Common myeloid progenitor, CD34-positive (primary cell): Measurements from ENCODE around the gene BAG3.

Experiments used
- CTCF ChIA-PET: fragments of 350-600 bp; sonication (Branson Sonifier 250); formaldehyde crosslinking; loops from one replicate; lab custom pipeline; 2021; ENCODE audit warnings: antibody characterized with exemption; lab: Charles Lee
- POLR2A ChIA-PET: fragments of 350-600 bp; sonication (Branson Sonifier 250); formaldehyde crosslinking; loops from one replicate; lab custom pipeline; 2021; ENCODE audit warnings: antibody characterized with exemption; lab: Charles Lee
- DNase-seq, 3 donors: peaks; one replicate each; pipeline versions ENCODE4 v3.0.0 to v3.0.0-alpha.2; 2013
- H3K27ac ChIP-seq, 2 experiments: 1 replicate in 1 of 2; 2 replicates in 1 of 2; pipeline ENCODE4 v1.7.0; 2013; ENCODE audit warnings: inconsistent platforms in 2 of 2, low read length in 2 of 2, mild to moderate bottlenecking in 2 of 2, low read depth in 1 of 2, moderate library complexity in 1 of 2; ENCODE audit not compliant: severe bottlenecking in 2 of 2, insufficient read depth in 1 of 2, poor library complexity in 1 of 2
- H3K27me3 ChIP-seq, 5 experiments: replicated peaks in 2 of 5; 1 replicate in 3 of 5; 2 replicates in 2 of 5; pipeline versions ENCODE4 v1.6.1 to v1.7.0; 2013; ENCODE audit warnings: low read length in 4 of 5, mild to moderate bottlenecking in 2 of 5, moderate library complexity in 2 of 5, inconsistent platforms in 1 of 5; ENCODE audit not compliant: insufficient read depth in 5 of 5, control insufficient read depth in 4 of 5
- H3K36me3 ChIP-seq, 4 experiments: 1 replicate in 2 of 4; 2 replicates in 2 of 4; pipeline versions ENCODE4 v1.6.1 to v1.7.0; 2013; ENCODE audit warnings: low read length in 3 of 4, control low read depth in 1 of 4, mild to moderate bottlenecking in 1 of 4; ENCODE audit not compliant: control insufficient read depth in 4 of 4, insufficient read depth in 4 of 4
- H3K4me1 ChIP-seq, 4 experiments: 1 replicate in 3 of 4; 2 replicates in 1 of 4; pipeline versions ENCODE4 v1.6.1 to v1.7.1; 2013; ENCODE audit warnings: low read length in 3 of 4, mild to moderate bottlenecking in 3 of 4, control low read depth in 1 of 4, inconsistent platforms in 1 of 4, moderate library complexity in 1 of 4; ENCODE audit not compliant: control insufficient read depth in 4 of 4, insufficient read depth in 4 of 4; ENCODE audit errors: control extremely low read depth in 1 of 4
- H3K4me3 ChIP-seq, 7 experiments: 1 replicate in 4 of 7; 2 replicates in 3 of 7; pipeline versions ENCODE4 v1.5.1 to v1.7.0; 2013; ENCODE audit warnings: mild to moderate bottlenecking in 7 of 7, low read length in 6 of 7, moderate library complexity in 6 of 7, inconsistent platforms in 2 of 7, low read depth in 2 of 7, control low read depth in 1 of 7; ENCODE audit not compliant: insufficient read depth in 4 of 7, control insufficient read depth in 1 of 7; ENCODE audit errors: extremely low read depth in 1 of 7
- H3K9me3 ChIP-seq, 5 experiments: 1 replicate in 4 of 5; 2 replicates in 1 of 5; pipeline versions ENCODE4 v1.6.1 to v1.7.1; 2013; ENCODE audit warnings: low read length in 4 of 5, mild to moderate bottlenecking in 2 of 5, inconsistent platforms in 1 of 5, low read depth in 1 of 5, moderate library complexity in 1 of 5; ENCODE audit not compliant: control insufficient read depth in 4 of 5, insufficient read depth in 2 of 5; ENCODE audit errors: control extremely low read depth in 1 of 5
- WGBS: methylation state at CpG from one replicate; pipeline ENCODE4 v1.1.5; 2013; ENCODE audit not compliant: insufficient coverage; 5-methylcytosine and 5-hydroxymethylcytosine counted together

BAG3 gene

GRCh38 chr10:119687192-119688032, 36.2 kb downstream of the BAG3 start:
- peaks cover 0 to 18% (median 10%) of the 10 kb centered on the region in 4 experiments for H3K4me1 ChIP-seq
- ChIA-PET CTCF (interaction anchor here (0.8 to 7.0 kb wide), 25 partner anchors 8 to 245 kb away, joined by 3 to 59 read pairs (median 4); partner anchors contain the start of gene INPP5F), POLR2A (interaction anchor here (0.6 kb wide), 1 partner anchor 38 kb away, joined by 5 read pairs; the partner anchor contains the start of gene INPP5F)
- no peaks in the 10 kb centered on the region for H3K36me3 ChIP-seq
- H3K27ac ChIP-seq, result no peak overlapping the region
- WGBS, result 71% methylated on average over 5 of the region's 10 CpGs
- H3K4me3 ChIP-seq, result peak overlapping the region in 1 of 7 experiments; percentile 78
- H3K27me3 ChIP-seq, result no peaks in the 10 kb centered on the region
- no peaks in the 10 kb centered on the region for H3K9me3 ChIP-seq
- DNase-seq, result no peak

- DNase-seq, result peak in 2 of 3 donors; percentile 43 to 59
- POLR2A ChIA-PET, result interaction anchor here (0.7 kb wide), 1 partner anchor 37 kb away, joined by 3 read pairs; no protein-coding TSS in a partner anchor
- H3K27me3 ChIP-seq, result no peaks in the 10 kb centered on the region
- no peaks in the 10 kb centered on the region for H3K36me3 ChIP-seq
- H3K4me1 ChIP-seq, result peaks cover 0 to 18% (median 10%) of the 10 kb centered on the region in 4 experiments
- CTCF ChIA-PET, result interaction anchor here (0.9 to 7.0 kb wide), 9 partner anchors 9 to 245 kb away, joined by 3 to 59 read pairs (median 6); partner anchors contain the start of gene INPP5F
- no peak overlapping the region for H3K27ac ChIP-seq
- 100% methylated on average over 3 of the region's 4 CpGs for WGBS
- no peaks in the 10 kb centered on the region for H3K9me3 ChIP-seq
- no peak overlapping the region for H3K4me3 ChIP-seq
These were observed 36.9 kb downstream of the BAG3 start for GRCh38 chr10:119688033-119688508.

DNA sequence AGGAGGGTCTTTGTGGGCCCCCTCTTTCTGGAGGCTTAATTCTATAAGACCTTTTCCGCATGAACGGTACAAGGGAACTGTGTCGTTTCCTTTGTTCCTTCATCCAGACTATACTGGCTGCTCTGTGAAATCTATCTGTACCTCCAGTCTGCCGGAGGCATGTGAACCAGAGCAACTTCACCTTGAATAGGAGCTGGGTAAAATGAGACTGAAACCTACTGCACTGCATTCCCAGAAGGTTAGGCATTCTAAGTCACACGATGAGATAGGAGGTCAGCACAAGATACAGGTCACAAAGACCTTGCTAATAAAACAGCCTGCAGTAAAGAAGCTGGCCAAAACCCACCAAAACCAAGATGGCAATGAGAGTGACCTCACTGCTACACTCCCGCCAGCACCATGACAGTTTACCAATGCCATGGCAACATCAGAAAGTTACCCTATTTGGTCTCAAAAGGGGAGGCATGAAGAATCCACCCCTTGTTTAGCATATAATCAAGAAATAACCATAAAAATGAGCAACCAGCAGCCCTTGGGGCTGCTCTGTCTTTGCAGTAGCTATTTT, 37.9 kb downstream of the BAG3 start:
- H3K4me3 ChIP-seq, result no peak overlapping the region
- no peak overlapping the region for H3K27ac ChIP-seq
- no peaks in the 10 kb centered on the region for H3K9me3 ChIP-seq
- peaks cover 0 to 18% (median 10%) of the 10 kb centered on the region in 4 experiments for H3K4me1 ChIP-seq
- DNase-seq, result no peak
- no peaks in the 10 kb centered on the region for H3K36me3 ChIP-seq
- WGBS, result 100% methylated on average over 1 of the region's 6 CpGs
- H3K27me3 ChIP-seq, result no peaks in the 10 kb centered on the region
- ChIA-PET CTCF (interaction anchor here (0.6 to 1.4 kb wide), 4 partner anchors 14 to 87 kb away, joined by 3 read pairs; partner anchors contain the start of gene INPP5F), POLR2A (no interaction called here)

DNA sequence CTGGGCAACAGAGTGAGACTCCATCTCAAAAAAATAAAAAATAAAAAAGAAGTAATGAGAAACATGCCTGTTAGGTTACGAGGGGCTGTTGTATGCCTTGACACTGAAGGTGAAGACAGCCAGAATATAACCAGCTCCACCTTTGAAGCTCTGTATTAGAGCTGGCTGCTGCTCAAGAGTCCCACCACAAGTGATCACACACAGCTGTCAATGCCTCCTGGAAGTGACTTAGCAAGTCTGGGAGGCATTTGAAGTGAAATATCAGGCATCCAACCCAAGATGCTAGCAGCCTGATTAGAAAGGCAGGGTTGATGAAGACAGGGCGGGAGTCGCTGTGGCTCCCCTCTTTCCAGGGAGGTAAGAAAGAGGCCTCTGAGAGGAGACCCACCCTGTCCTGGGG, 40.5 kb downstream of the BAG3 start:
- Histone ChIP-seq H3K36me3 (no peaks in the 10 kb centered on the region), H3K4me3 (no peak overlapping the region), H3K9me3 (no peaks in the 10 kb centered on the region), H3K27ac (no peak overlapping the region), H3K27me3 (no peaks in the 10 kb centered on the region), H3K4me1 (peaks cover 0 to 12% (median 6%) of the 10 kb centered on the region in 4 experiments)
- ChIA-PET CTCF (interaction anchor here (0.7 to 4.4 kb wide), 3 partner anchors 10 to 168 kb away, joined by 3 to 15 read pairs (median 5); partner anchors contain the start of gene INPP5F), POLR2A (no interaction called here)
- peak in 2 of 3 donors; percentile 83 to 90 for DNase-seq
- WGBS, result 25% methylated on average over 3 of the region's 3 CpGs

- 89% methylated on average over 6 of the region's 6 CpGs for WGBS
- Histone ChIP-seq H3K27me3 (no peaks in the 10 kb centered on the region), H3K9me3 (no peaks in the 10 kb centered on the region), H3K4me3 (no peak overlapping the region), H3K4me1 (peaks cover 0 to 5% (median 2%) of the 10 kb centered on the region in 4 experiments), H3K27ac (no peak overlapping the region), H3K36me3 (no peaks in the 10 kb centered on the region)
- ChIA-PET POLR2A (no interaction called here), CTCF (interaction anchor here (0.7 to 4.4 kb wide), 4 partner anchors 33 to 167 kb away, joined by 3 to 15 read pairs (median 4); partner anchors contain the start of gene INPP5F)
- DNase-seq, result no peak
These were observed 42.2 kb downstream of the BAG3 start for GRCh38 chr10:119693262-119693957.

DNA sequence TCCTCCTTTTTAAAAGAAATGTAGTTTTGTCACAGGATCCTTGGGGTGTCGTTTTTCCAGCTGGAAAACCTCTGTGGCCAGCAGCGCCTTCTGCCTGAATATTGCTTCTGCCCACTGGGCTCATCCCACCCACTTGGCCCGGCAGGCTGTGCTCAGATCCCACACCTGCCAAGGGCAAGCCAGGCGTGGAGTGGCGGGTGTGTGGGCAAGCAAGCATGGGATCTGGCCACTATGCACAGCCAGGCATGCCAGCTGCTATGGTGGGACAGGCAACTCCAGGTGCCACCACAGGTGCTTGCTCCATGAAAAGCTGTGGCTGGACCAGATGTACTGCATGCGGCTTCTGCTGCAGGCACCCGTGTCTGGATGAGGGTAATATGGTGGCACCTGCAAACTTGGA, 43.4 kb downstream of the BAG3 start:
- 95% methylated on average over 7 of the region's 7 CpGs for WGBS
- Histone ChIP-seq H3K4me3 (no peak overlapping the region), H3K27me3 (no peaks in the 10 kb centered on the region), H3K9me3 (no peaks in the 10 kb centered on the region), H3K36me3 (no peaks in the 10 kb centered on the region), H3K27ac (no peak overlapping the region), H3K4me1 (peaks cover 0 to 5% (median 2%) of the 10 kb centered on the region in 4 experiments)
- ChIA-PET CTCF (interaction anchor here (1.2 to 4.4 kb wide), 3 partner anchors 8 to 165 kb away, joined by 3 to 15 read pairs (median 3); partner anchors contain the start of gene INPP5F), POLR2A (no interaction called here)
- no peak for DNase-seq
